H9 (cell line): ENCODE measurements around the gene EIF1B. TPM values are rescaled to one million over a fixed set of nuclear protein-coding genes. Genes with fewer than 3 reads are reported as not detected.

Source experiments
- DNase-seq: peaks from one replicate; pipeline ENCODE4 v3.0.0-alpha.2; 2017
- H2AFZ ChIP-seq: one replicate; pipeline ENCODE4 v1.6.1; 2013; ENCODE audit warnings: mild to moderate bottlenecking, low read length, control low read depth, moderate library complexity
- H2AK5ac ChIP-seq: 2 replicates; pipeline ENCODE4 v1.6.1; 2013; ENCODE audit warnings: low read length, control low read depth, mixed read lengths; ENCODE audit not compliant: insufficient read length
- H2BK120ac ChIP-seq: one replicate; pipeline ENCODE4 v1.6.1; 2013; ENCODE audit warnings: low read depth, mild to moderate bottlenecking, low read length, control low read depth, inconsistent platforms; ENCODE audit not compliant: poor library complexity, severe bottlenecking
- H2BK12ac ChIP-seq: 2 replicates; pipeline ENCODE4 v1.6.1; 2013; ENCODE audit warnings: low read length, control low read depth, mixed read lengths, low read depth; ENCODE audit not compliant: insufficient read length
- H2BK15ac ChIP-seq: 2 replicates; pipeline ENCODE4 v1.6.1; 2013; ENCODE audit warnings: low read depth, low read length, control low read depth
- H2BK20ac ChIP-seq: one replicate; pipeline ENCODE4 v1.6.1; 2013; ENCODE audit warnings: low read depth, mild to moderate bottlenecking, low read length, control low read depth, inconsistent platforms; ENCODE audit not compliant: poor library complexity, severe bottlenecking
- H2BK5ac ChIP-seq: 2 replicates; pipeline ENCODE4 v1.6.1; 2013; ENCODE audit warnings: low read length, control low read depth, mixed read lengths; ENCODE audit not compliant: insufficient read length
- H3K14ac ChIP-seq: 2 replicates; pipeline ENCODE4 v1.6.1; 2013; ENCODE audit warnings: low read length, control low read depth; ENCODE audit not compliant: insufficient read depth
- H3K18ac ChIP-seq: 2 replicates; pipeline ENCODE4 v1.6.1; 2013; ENCODE audit warnings: low read depth, mild to moderate bottlenecking, mixed read lengths, low read length, control low read depth; ENCODE audit not compliant: insufficient read length
- H3K23ac ChIP-seq: 2 replicates; pipeline ENCODE4 v1.6.1; 2013; ENCODE audit warnings: low read length, control low read depth, mixed read lengths, low read depth; ENCODE audit not compliant: insufficient read length
- H3K23me2 ChIP-seq: 2 replicates; pipeline ENCODE4 v1.6.1; 2013; ENCODE audit warnings: low read depth, mild to moderate bottlenecking, mixed read lengths, low read length, control low read depth; ENCODE audit not compliant: insufficient read length, poor library complexity, severe bottlenecking
- H3K27ac ChIP-seq: 2 replicates; pipeline ENCODE4 v1.5.1; 2013; ENCODE audit warnings: low read length, control low read depth, mixed read lengths, low read depth; ENCODE audit not compliant: insufficient read length
- H3K27me3 ChIP-seq: 2 replicates; pipeline ENCODE4 v1.6.1; 2013; ENCODE audit warnings: low read length, control low read depth, inconsistent platforms; ENCODE audit not compliant: insufficient read depth
- H3K4ac ChIP-seq: 2 replicates; pipeline ENCODE4 v1.6.1; 2013; ENCODE audit warnings: low read depth, mild to moderate bottlenecking, control low read depth, inconsistent platforms, low read length, moderate library complexity
- H3K4me1 ChIP-seq: 2 replicates; pipeline ENCODE4 v1.6.1; 2013; ENCODE audit warnings: low read length, control low read depth, inconsistent platforms; ENCODE audit not compliant: insufficient read depth
- H3K4me2 ChIP-seq: 2 replicates; pipeline ENCODE4 v1.6.1; 2013; ENCODE audit warnings: low read length, control low read depth, mixed read lengths; ENCODE audit not compliant: insufficient read length, insufficient read depth
- H3K56ac ChIP-seq: 2 replicates; pipeline ENCODE4 v1.6.1; 2013; ENCODE audit warnings: low read depth, mild to moderate bottlenecking, mixed read lengths, low read length, control low read depth; ENCODE audit not compliant: insufficient read length
- H3K79me1 ChIP-seq: 2 replicates; pipeline ENCODE4 v1.6.1; 2013; ENCODE audit warnings: low read depth, mild to moderate bottlenecking, moderate library complexity, low read length, control low read depth, inconsistent platforms; ENCODE audit not compliant: insufficient read depth, poor library complexity, severe bottlenecking
- H3K79me2 ChIP-seq: 2 replicates; pipeline ENCODE4 v1.6.1; 2013; ENCODE audit warnings: low read length, control low read depth, inconsistent platforms; ENCODE audit not compliant: insufficient read depth
- H3K9ac ChIP-seq: 2 replicates; pipeline ENCODE4 v1.6.1; 2013; ENCODE audit warnings: low read length, control low read depth, mixed read lengths; ENCODE audit not compliant: insufficient read length; ENCODE audit errors: extremely low read depth
- H3K9me3 ChIP-seq: one replicate; pipeline ENCODE4 v1.6.1; 2013; ENCODE audit warnings: low read depth, low read length, inconsistent platforms; ENCODE audit not compliant: control insufficient read depth
- H3T11ph ChIP-seq: one replicate; pipeline ENCODE4 v1.6.1; 2013; ENCODE audit warnings: mild to moderate bottlenecking, low read length, control low read depth, inconsistent platforms
- H4K20me1 ChIP-seq: one replicate; pipeline ENCODE4 v1.6.1; 2013; ENCODE audit not compliant: control insufficient read depth, insufficient read length, insufficient read depth
- H4K5ac ChIP-seq: 2 replicates; pipeline ENCODE4 v1.6.1; 2013; ENCODE audit warnings: low read depth, mild to moderate bottlenecking, mixed read lengths, low read length, control low read depth; ENCODE audit not compliant: insufficient read length
- H4K8ac ChIP-seq: replicated peaks from 2 replicates; pipeline ENCODE4 v1.6.1; 2013; ENCODE audit warnings: low read length, control low read depth, mixed read lengths, low read depth; ENCODE audit not compliant: insufficient read length
- H4K91ac ChIP-seq: 2 replicates; pipeline ENCODE4 v1.6.1; 2013; ENCODE audit warnings: low read depth, mild to moderate bottlenecking, moderate library complexity, mixed read lengths, low read length, control low read depth; ENCODE audit not compliant: insufficient read length
- H3K27ac Mint-ChIP-seq, 3 experiments: 2 replicates in 2 of 3; 3 replicates in 1 of 3; pipeline ENCODE4 v1.8.0; 2020 to 2021; ENCODE audit warnings: mixed read lengths in 3 of 3, mild to moderate bottlenecking in 1 of 3, moderate library complexity in 1 of 3
- H3K27me3 Mint-ChIP-seq: 2 replicates; pipeline ENCODE4 v1.8.0; 2021; ENCODE audit warnings: low read depth, mild to moderate bottlenecking, moderate library complexity, mixed read lengths
- H3K36me3 Mint-ChIP-seq, 3 experiments: 2 replicates in 2 of 3; 3 replicates in 1 of 3; pipeline ENCODE4 v1.8.0; 2020 to 2021; ENCODE audit warnings: low read depth in 3 of 3, mixed read lengths in 3 of 3; ENCODE audit not compliant: insufficient read depth in 1 of 3
- H3K4me1 Mint-ChIP-seq, 2 experiments: 2 replicates each; pipeline ENCODE4 v1.8.0; 2020; ENCODE audit warnings: mixed read lengths in 2 of 2
- H3K4me3 Mint-ChIP-seq, 2 experiments: 2 replicates in 1 of 2; 3 replicates in 1 of 2; pipeline ENCODE4 v1.8.0; 2020 to 2021; ENCODE audit warnings: mild to moderate bottlenecking in 2 of 2, mixed read lengths in 2 of 2, moderate library complexity in 1 of 2
- H3K9me3 Mint-ChIP-seq, 2 experiments: 2 replicates in 1 of 2; 3 replicates in 1 of 2; pipeline ENCODE4 v1.8.0; 2020; ENCODE audit warnings: mild to moderate bottlenecking in 2 of 2, mixed read lengths in 2 of 2, moderate library complexity in 1 of 2
- CTCF ChIP-seq: fragments of 200-600 bp; sonication (generic); conservative IDR thresholded peaks from 3 replicates; pipeline ENCODE4 v1.8.0; 2021; ENCODE audit warnings: antibody characterized with exemption, mild to moderate bottlenecking
- WGBS: extraction: QIAGEN DNeasy Blood & Tissue Kit; methylation state at CpG from one replicate; pipeline ENCODE4 v1.1.7; 2013; ENCODE audit warnings: missing lambda C conversion rate, low lambda C conversion rate, mixed read lengths; ENCODE audit not compliant: insufficient read length; ENCODE audit errors: extremely low coverage; 5-methylcytosine and 5-hydroxymethylcytosine counted together
- total RNA-seq: library from RNA; stranded (reverse); gene quantifications from 2 replicates; pipeline ENCODE4 v1.2.1, GENCODE V29; 2021

The EIF1B gene
- total RNA-seq, 1 experiment from 2014 or later: 133 TPM

- H4K91ac ChIP-seq: no peak overlapping the region
- no peaks in the 10 kb centered on the region for H3K9me3 ChIP-seq
- peaks cover 22 to 23% of the 10 kb centered on the region in 2 experiments for H3K4me1 Mint-ChIP-seq
- H2BK12ac ChIP-seq: no peak overlapping the region
- H2AK5ac ChIP-seq: no peak overlapping the region
- H4K20me1 ChIP-seq: no peaks in the 10 kb centered on the region
- no peaks in the 10 kb centered on the region for H3K36me3 Mint-ChIP-seq
- H3K27me3 ChIP-seq: no peaks in the 10 kb centered on the region
- no peak overlapping the region for H3K14ac ChIP-seq
- H3K4me1 ChIP-seq: no peaks in the 10 kb centered on the region
- H2BK5ac ChIP-seq: no peak overlapping the region
- H3K23ac ChIP-seq: no peak overlapping the region
- H3K4me2 ChIP-seq: no peak overlapping the region
- TF ChIP-seq CTCF: no peak
- H2AFZ ChIP-seq: no peak overlapping the region
- H3K79me2 ChIP-seq: no peaks in the 10 kb centered on the region
- H4K8ac ChIP-seq: no peak overlapping the region
- no peaks in the 10 kb centered on the region for H3K23me2 ChIP-seq
- no peaks in the 10 kb centered on the region for H3K79me1 ChIP-seq
- DNase-seq: no peak
- H3K27me3 Mint-ChIP-seq: no peaks in the 10 kb centered on the region
- H2BK120ac ChIP-seq: no peak overlapping the region
- H3K27ac ChIP-seq: no peak overlapping the region
- no peak overlapping the region for H2BK15ac ChIP-seq
- H3K9me3 Mint-ChIP-seq: 0 out of 5 replicates have a peak, but pooled peaks cover 0 to 1% of the 10 kb centered on the region in 2 experiments
- H2BK20ac ChIP-seq: no peak overlapping the region
- H3K27ac Mint-ChIP-seq: no peak overlapping the region
- H3K4me3 Mint-ChIP-seq: no peak overlapping the region
- H3K56ac ChIP-seq: no peak overlapping the region
- H3T11ph ChIP-seq: no peak overlapping the region
- WGBS: no CpG with 5 or more reads among the region's 4 CpGs
- H3K4ac ChIP-seq: no peak overlapping the region
- no peak overlapping the region for H4K5ac ChIP-seq
- H3K18ac ChIP-seq: no peak overlapping the region
- no peak overlapping the region for H3K9ac ChIP-seq
Observed at GRCh38 chr3:40333852-40334251, 24.3 kb downstream of the EIF1B start.
